ENCODE measurements around the gene MRPL23. TPM values are rescaled to one million over a fixed set of nuclear protein-coding genes. Genes with fewer than 3 reads are reported as not detected.

Gene MRPL23
- total and polyA plus RNA-seq, 2 donors (not counting 1 experiment from before 2014, with no cell fraction given): 68.2 to 95.3 TPM

- no peaks in the 10 kb centered on the region for H4K20me1 ChIP-seq (ENCODE audit: control insufficient read depth, extremely low read depth, insufficient read depth, low read length)
- TF ChIP-seq CTCF (conservative IDR thresholded peaks at IDR 0.05 in 1 of 2, IDR thresholded peaks at IDR 0.05 in 1 of 2; ENCODE audit: low read depth in 1 of 2, low read length in 2 of 2): no peak
- no peak for TF ChIP-seq EZH2 (IDR thresholded peaks at IDR 0.05; ENCODE audit: low read length, missing control alignments)
- no peak overlapping the region for H3K4me2 ChIP-seq (ENCODE audit: extremely low read depth, insufficient read depth, low read length)
- H3K4me1 ChIP-seq (ENCODE audit: control insufficient read depth, extremely low read depth, insufficient read depth, low read length): no peaks in the 10 kb centered on the region
- H3K9ac ChIP-seq (ENCODE audit: insufficient read depth, low read length): no peak overlapping the region
- no peaks in the 10 kb centered on the region for H3K27me3 ChIP-seq (ENCODE audit: control insufficient read depth, insufficient read depth, low read length)
- no peak overlapping the region for H2AFZ ChIP-seq (ENCODE audit: low read length)
- H3K4me3 ChIP-seq (replicated peaks in 1 of 4; ENCODE audit: control extremely low read depth in 1 of 4, insufficient read depth in 1 of 4, low read depth in 3 of 4, low read length in 4 of 4): no peak overlapping the region
- H3K9me3 ChIP-seq (ENCODE audit: control insufficient read depth, insufficient read depth, low read depth, low read length): no peaks in the 10 kb centered on the region
- H3K27ac ChIP-seq (ENCODE audit: insufficient read depth, low read length): no peak overlapping the region
- no peak for DNase-seq (ENCODE audit: low read depth in 2 of 2)
- H3K79me2 ChIP-seq (ENCODE audit: control insufficient read depth, insufficient read depth, low read length): no peaks in the 10 kb centered on the region
- no peaks in the 10 kb centered on the region for H3K36me3 ChIP-seq (ENCODE audit: control insufficient read depth, insufficient read depth, low read length)
These were observed 32.5 kb downstream of the MRPL23 start for GRCh38 chr11:1979607-1980006.

GRCh38 chr11:1982873-1983600 is 35.9 kb downstream of the MRPL23 start:
- H4K20me1 ChIP-seq (ENCODE audit: control insufficient read depth, extremely low read depth, insufficient read depth, low read length): no peaks in the 10 kb centered on the region
- no peaks in the 10 kb centered on the region for H3K4me1 ChIP-seq (ENCODE audit: control insufficient read depth, extremely low read depth, insufficient read depth, low read length)
- no peaks in the 10 kb centered on the region for H3K27me3 ChIP-seq (ENCODE audit: control insufficient read depth, insufficient read depth, low read length)
- no peaks in the 10 kb centered on the region for H3K79me2 ChIP-seq (ENCODE audit: control insufficient read depth, insufficient read depth, low read length)
- H3K4me3 ChIP-seq (replicated peaks in 1 of 4; ENCODE audit: control extremely low read depth in 1 of 4, insufficient read depth in 1 of 4, low read depth in 3 of 4, low read length in 4 of 4): no peak overlapping the region
- no peak overlapping the region for H2AFZ ChIP-seq (ENCODE audit: low read length)
- H3K9me3 ChIP-seq (ENCODE audit: control insufficient read depth, insufficient read depth, low read depth, low read length): no peaks in the 10 kb centered on the region
- no peak overlapping the region for H3K9ac ChIP-seq (ENCODE audit: insufficient read depth, low read length)
- H3K36me3 ChIP-seq (ENCODE audit: control insufficient read depth, insufficient read depth, low read length): no peaks in the 10 kb centered on the region
- no peak overlapping the region for H3K4me2 ChIP-seq (ENCODE audit: extremely low read depth, insufficient read depth, low read length)
- no peak for DNase-seq (ENCODE audit: low read depth in 2 of 2)
- no peak overlapping the region for H3K27ac ChIP-seq (ENCODE audit: insufficient read depth, low read length)
- no peak for TF ChIP-seq EZH2 (IDR thresholded peaks at IDR 0.05; ENCODE audit: low read length, missing control alignments)
- no peak for TF ChIP-seq CTCF (conservative IDR thresholded peaks at IDR 0.05 in 1 of 2, IDR thresholded peaks at IDR 0.05 in 1 of 2; ENCODE audit: low read depth in 1 of 2, low read length in 2 of 2)

- DNase-seq (ENCODE audit: low read depth in 2 of 2): no peak
- Histone ChIP-seq H3K9me3 (ENCODE audit: control insufficient read depth, insufficient read depth, low read depth, low read length) (no peaks in the 10 kb centered on the region), H3K4me3 (replicated peaks in 1 of 4; ENCODE audit: control extremely low read depth in 1 of 4, insufficient read depth in 1 of 4, low read depth in 3 of 4, low read length in 4 of 4) (no peak overlapping the region), H3K27me3 (ENCODE audit: control insufficient read depth, insufficient read depth, low read length) (no peaks in the 10 kb centered on the region), H3K27ac (ENCODE audit: insufficient read depth, low read length) (no peak overlapping the region), H3K4me2 (ENCODE audit: extremely low read depth, insufficient read depth, low read length) (no peak overlapping the region), H3K36me3 (ENCODE audit: control insufficient read depth, insufficient read depth, low read length) (no peaks in the 10 kb centered on the region), H2AFZ (ENCODE audit: low read length) (no peak overlapping the region), H3K4me1 (ENCODE audit: control insufficient read depth, extremely low read depth, insufficient read depth, low read length) (no peaks in the 10 kb centered on the region), H4K20me1 (ENCODE audit: control insufficient read depth, extremely low read depth, insufficient read depth, low read length) (no peaks in the 10 kb centered on the region), H3K79me2 (ENCODE audit: control insufficient read depth, insufficient read depth, low read length) (no peaks in the 10 kb centered on the region), H3K9ac (ENCODE audit: insufficient read depth, low read length) (no peak overlapping the region)
- TF ChIP-seq CTCF (conservative IDR thresholded peaks at IDR 0.05 in 1 of 2, IDR thresholded peaks at IDR 0.05 in 1 of 2; ENCODE audit: low read depth in 1 of 2, low read length in 2 of 2) (no peak), EZH2 (IDR thresholded peaks at IDR 0.05; ENCODE audit: low read length, missing control alignments) (no peak)
These were observed 36.4 kb downstream of the MRPL23 start for GRCh38 chr11:1983601-1983961.
